ENCODE data around the gene MYH13.

GRCh38 chr17:10368561-10368960 is 4.2 kb downstream of the MYH13 start:
- TF ChIP-seq CBX3 (IDR thresholded peaks at IDR 0.05; ENCODE audit: borderline replicate concordance, low read depth) (no peak), FOS (IDR thresholded peaks at IDR 0.05; ENCODE audit: borderline replicate concordance, extremely low read depth, insufficient read length) (no peak), HCFC1 (IDR thresholded peaks at IDR 0.05; ENCODE audit: low read length) (no peak), ELK1 (IDR thresholded peaks at IDR 0.05; ENCODE audit: low read depth, low read length) (no peak)

All from GM12878 (cell line).